GM18505 (cell line): ENCODE results near the gene CST9.
"Not testable (repeated sequence)": the region's sequence is repeated elsewhere in the genome, so short reads cannot be mapped to it uniquely, and the experiment has no call there.

Experiments
- ATAC-seq: cut with Tn5 transposase; IDR thresholded peaks from one replicate; pipeline ENCODE4 v1.9.1; 2021; ENCODE audit not compliant: unreplicated experiment
- POLR2A ChIP-seq: IDR thresholded peaks from 4 replicates; pipeline ENCODE4 v1.6.1; 2011; ENCODE audit warnings: borderline replicate concordance; ENCODE audit not compliant: insufficient read depth, insufficient read length; ENCODE audit errors: extremely low read depth

Gene CST9

GRCh38 chr20:23601715-23602114 lies 4.0 kb downstream of the CST9 start:
- no peak for TF ChIP-seq POLR2A
- ATAC-seq, result no peak

DNA sequence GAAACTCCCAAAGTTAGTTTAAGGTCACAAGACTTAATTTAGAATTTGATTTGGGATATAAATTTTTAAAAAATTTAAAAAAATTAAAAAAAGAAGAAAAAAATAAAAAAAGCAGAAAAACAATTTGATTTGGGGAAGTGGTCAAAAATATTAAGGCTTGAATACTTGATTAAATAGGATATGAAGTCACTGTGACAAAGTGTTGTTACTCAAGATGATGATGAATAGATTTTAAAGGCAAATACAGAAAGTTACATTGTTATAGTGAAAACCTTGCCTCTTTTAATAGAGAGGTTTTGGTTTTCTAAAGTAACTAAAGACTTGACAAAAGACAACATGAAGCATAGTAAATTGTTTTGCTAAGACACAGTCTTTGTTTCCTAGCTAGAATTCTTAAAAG lies 7.2 kb downstream of the CST9 start:
- no peak for TF ChIP-seq POLR2A
- no peak for ATAC-seq

- no peak for ATAC-seq
- TF ChIP-seq POLR2A, result no peak
Observed at GRCh38 chr20:23596579-23597250, 9.0 kb downstream of the CST9 start.

- no peak for ATAC-seq
- no peak for TF ChIP-seq POLR2A
Observed at GRCh38 chr20:23595941-23596340, 9.8 kb downstream of the CST9 start.

DNA sequence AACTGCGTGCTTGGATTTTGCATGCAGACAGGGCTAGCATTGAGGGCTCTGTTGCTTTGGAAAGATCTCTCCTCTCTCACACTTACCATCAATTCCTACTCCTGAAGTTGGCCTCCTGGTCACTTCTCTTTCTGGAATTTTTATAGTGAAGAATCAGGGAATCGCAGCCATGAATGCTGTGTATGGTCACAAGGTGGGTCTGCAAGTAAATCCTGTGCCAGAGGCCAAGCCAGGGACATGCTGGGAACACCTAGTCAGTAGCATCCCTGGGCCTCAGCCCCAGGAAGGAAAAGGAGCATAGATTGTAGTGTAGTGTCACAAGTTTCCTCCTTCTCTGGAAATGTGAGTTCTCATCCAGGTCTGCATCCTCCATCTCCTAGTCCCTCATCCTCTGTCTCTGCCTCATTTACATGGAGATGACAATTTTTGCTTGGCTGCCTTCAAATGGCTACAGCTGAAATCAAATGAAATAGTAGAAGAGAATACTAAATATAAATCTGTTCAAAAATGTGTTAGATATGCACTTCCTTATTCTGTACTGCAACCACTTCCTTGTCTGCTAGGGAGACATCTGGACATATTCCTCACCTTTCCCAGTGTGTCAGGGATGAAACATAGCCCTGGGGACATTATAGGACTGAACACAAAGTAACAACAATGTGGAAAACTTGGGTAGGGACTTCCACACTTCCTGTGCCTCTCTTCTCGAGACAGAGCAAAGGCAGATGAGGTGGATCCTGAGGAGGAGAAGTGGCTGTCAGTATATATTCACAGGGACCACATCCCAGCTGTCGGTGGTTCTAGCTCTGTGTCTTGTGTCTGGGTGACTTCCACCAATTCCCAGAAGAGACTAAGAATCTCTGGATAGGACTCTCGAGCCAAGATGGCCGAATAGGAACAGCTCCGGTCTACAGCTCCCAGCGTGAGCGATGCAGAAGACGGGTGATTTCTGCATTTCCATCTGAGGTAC lies 17.0 kb downstream of the CST9 start:
- ATAC-seq, result no peak
- no peak for TF ChIP-seq POLR2A

GRCh38 chr20:23587631-23588030 lies 18.1 kb downstream of the CST9 start:
- no peak for TF ChIP-seq POLR2A
- ATAC-seq, result no peak

- TF ChIP-seq POLR2A, result no peak
- no peak for ATAC-seq
Observed at GRCh38 chr20:23586735-23587525, 18.8 kb downstream of the CST9 start.

DNA sequence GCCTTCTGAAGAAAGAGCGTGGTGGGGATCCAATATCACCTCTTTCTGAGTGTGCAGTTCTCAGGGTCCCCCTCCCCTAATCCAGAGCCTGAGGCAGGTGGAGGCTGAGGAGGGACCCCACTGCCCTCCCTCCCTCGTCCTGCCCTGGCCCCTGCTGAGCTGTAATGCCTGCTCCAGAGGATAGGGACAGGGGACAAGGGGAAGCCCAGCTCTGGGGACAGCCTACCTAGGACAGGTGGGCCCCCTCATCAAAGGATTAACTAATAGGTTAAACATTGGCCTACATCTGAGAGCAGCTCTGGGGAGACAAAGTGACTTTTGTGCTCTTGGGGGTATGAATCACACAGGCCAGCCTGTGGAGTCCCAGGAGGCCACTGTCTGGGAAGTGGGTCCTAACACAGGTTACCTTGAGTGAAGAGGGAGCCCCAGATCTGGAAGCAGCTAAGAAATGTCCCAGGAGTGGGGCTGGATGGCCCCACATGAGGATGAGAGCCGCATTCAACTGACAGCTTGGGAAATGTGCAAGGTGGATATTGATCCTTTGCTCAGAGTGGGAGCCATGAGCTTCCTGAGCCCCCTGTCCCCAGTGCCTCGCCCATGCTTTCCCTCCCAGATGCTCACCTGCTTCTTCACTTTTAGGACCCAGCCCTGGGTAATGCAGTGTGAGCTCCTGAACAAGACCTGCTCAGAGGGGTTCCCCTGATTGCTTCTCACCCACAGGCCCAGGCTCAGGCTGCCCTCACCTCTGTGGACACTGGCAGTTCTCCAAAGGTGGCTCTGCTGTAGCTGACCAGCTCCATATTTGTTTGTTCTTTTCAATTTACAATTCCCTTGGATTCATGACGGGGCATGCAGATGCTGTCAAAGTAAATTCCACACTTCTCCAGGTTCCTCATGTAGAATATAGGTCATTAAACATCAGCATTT lies 19.6 kb downstream of the CST9 start:
- no peak for ATAC-seq
- no peak for TF ChIP-seq POLR2A

GRCh38 chr20:23585449-23585807 lies 20.3 kb downstream of the CST9 start:
- ATAC-seq, result no peak

DNA sequence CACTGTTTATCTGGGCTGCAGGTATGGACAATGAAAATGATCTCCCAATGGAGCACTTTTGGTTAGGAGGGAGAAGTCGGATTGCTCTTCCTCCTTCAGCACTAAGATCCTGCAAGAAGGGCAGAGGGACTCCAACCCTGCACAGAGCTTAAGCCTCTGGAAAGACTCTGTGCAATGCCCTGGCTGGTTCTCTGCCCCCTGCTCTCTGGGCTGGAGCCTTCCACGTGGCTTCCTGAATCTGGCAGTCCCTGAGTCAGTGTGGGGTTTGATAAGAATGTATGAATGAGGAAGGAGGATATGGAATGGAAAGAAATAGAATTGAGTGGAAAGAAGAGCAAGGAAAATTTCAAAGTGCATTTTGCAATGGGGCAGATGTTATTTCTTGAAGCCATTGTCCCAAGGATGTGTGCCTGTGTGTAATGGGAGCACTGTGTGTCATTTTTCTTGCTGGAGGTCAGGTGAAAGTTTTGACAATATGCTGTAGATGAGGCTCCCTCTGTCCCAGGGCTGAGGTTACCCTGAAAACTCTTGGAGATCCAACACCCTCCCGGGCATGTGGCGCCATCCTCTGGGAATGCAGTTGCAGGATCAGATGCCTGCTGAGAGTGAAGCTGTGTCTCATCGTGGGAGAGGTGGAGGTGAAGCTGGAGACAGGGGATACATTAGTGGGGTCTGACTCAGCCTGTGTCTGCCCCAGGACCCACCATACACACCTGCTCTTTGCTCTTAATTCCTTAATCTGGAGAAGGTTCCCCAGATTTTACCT lies 21.1 kb downstream of the CST9 start:
- no peak for ATAC-seq
- no peak for TF ChIP-seq POLR2A

More at GRCh38 chr20:23585449-23585807, 20.3 kb downstream of the CST9 start:
- TF ChIP-seq POLR2A, result no peak

- ATAC-seq, result no peak
Observed at GRCh38 chr20:23583526-23583925, 22.2 kb downstream of the CST9 start.

GRCh38 chr20:23582293-23582692 lies 23.4 kb downstream of the CST9 start:
- ATAC-seq, result no peak
- TF ChIP-seq POLR2A, result no peak

More at GRCh38 chr20:23583526-23583925, 22.2 kb downstream of the CST9 start:
- TF ChIP-seq POLR2A, result no peak

DNA sequence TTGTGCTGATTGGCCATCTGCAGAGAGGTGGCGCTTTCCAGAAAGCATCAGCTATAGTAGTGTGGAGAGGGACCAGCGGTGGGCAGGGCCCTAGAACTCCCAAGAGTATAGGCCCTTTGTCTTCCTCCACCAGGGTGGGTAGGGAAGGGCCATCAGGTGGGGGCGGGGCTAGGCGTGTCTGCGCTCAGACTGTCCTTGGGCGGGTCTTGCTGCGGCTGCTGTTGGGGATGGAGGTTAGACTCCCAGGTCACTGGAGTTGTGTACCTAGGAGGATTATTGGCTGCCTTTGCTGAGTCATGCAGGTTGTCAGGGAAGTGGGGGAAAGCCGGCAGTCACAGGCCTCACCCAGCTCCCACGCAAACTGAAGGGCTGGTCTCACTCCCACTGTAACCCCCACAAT lies 23.9 kb downstream of the CST9 start:
- ATAC-seq, result not testable (repeated sequence)
